Skeletal muscle tissue (tissue), 4 donors: ENCODE results near the gene CFD. TPM values are rescaled to one million over a fixed set of nuclear protein-coding genes. Genes with fewer than 3 reads are reported as not detected.
"Not testable (repeated sequence)": the region's sequence is repeated elsewhere in the genome, so short reads cannot be mapped to it uniquely, and the experiment has no call there.

ENCODE experiments used
- H3K27ac ChIP-seq: one replicate; pipeline ENCODE4 v1.7.0; 2013; ENCODE audit warnings: mild to moderate bottlenecking, low read depth, low read length, inconsistent platforms
- H3K27me3 ChIP-seq, 3 donors: one replicate each; pipeline ENCODE4 v1.7.0; 2013; ENCODE audit warnings: low read length in 3 of 3; ENCODE audit not compliant: control insufficient read depth in 3 of 3, insufficient read depth in 3 of 3
- H3K36me3 ChIP-seq, 3 donors: one replicate each; pipeline ENCODE4 v1.7.0; 2013; ENCODE audit warnings: low read length in 3 of 3; ENCODE audit not compliant: control insufficient read depth in 3 of 3, insufficient read depth in 3 of 3
- H3K4me1 ChIP-seq, 3 donors: one replicate each; pipeline ENCODE4 v1.7.0; 2013; ENCODE audit warnings: low read length in 3 of 3, mild to moderate bottlenecking in 3 of 3; ENCODE audit not compliant: control insufficient read depth in 3 of 3, insufficient read depth in 3 of 3
- H3K4me3 ChIP-seq, 3 donors: one replicate each; pipeline ENCODE4 v1.7.0; 2013; ENCODE audit warnings: low read length in 3 of 3
- H3K9ac ChIP-seq, 3 donors: one replicate each; pipeline ENCODE4 v1.7.0; 2013; ENCODE audit warnings: low read length in 3 of 3, mild to moderate bottlenecking in 3 of 3, moderate library complexity in 2 of 3, low read depth in 1 of 3
- H3K9me3 ChIP-seq, 3 donors: one replicate each; pipeline ENCODE4 v1.7.0; 2013; ENCODE audit warnings: low read length in 3 of 3; ENCODE audit not compliant: control insufficient read depth in 3 of 3
- total RNA-seq: library from RNA; depleted of rRNA; stranded (reverse); fragments of >200 nt; gene quantifications from one replicate; pipeline ENCODE4 v1.2.3, GENCODE V29; 2014
- donor health status: Osteomylitis.

The CFD gene
- total RNA-seq, 1 donor from 2014 or later: 33.4 TPM

- H3K4me3 ChIP-seq: no peak overlapping the region
- peaks cover 32 to 48% (median 37%) of the 10 kb centered on the region in 3 donors for H3K27me3 ChIP-seq
Measured at GRCh38 chr19:853014-853585, 6.4 kb upstream of the CFD start.

GRCh38 chr19:853614-854220 lies 5.7 kb upstream of the CFD start:
- not testable (repeated sequence) for H3K27ac ChIP-seq, H3K4me3 ChIP-seq, H3K9ac ChIP-seq, H3K9me3 ChIP-seq, H3K36me3 ChIP-seq
- peaks cover 10 to 12% (median 10%) of the 10 kb centered on the region in 3 donors for H3K4me1 ChIP-seq
- H3K27me3 ChIP-seq: peaks cover 32 to 48% (median 38%) of the 10 kb centered on the region in 3 donors

More at GRCh38 chr19:853014-853585, 6.4 kb upstream of the CFD start:
- Histone ChIP-seq H3K4me1 (peaks cover 10 to 12% (median 10%) of the 10 kb centered on the region in 3 donors), H3K36me3 (no peaks in the 10 kb centered on the region), H3K9ac (no peak overlapping the region), H3K9me3 (no peaks in the 10 kb centered on the region), H3K27ac (no peak overlapping the region)

- H3K9me3 ChIP-seq: no peaks in the 10 kb centered on the region
- H3K27ac ChIP-seq: no peak overlapping the region
- peaks cover 36 to 55% (median 41%) of the 10 kb centered on the region in 3 donors for H3K27me3 ChIP-seq
- peaks cover 10 to 13% (median 12%) of the 10 kb centered on the region in 3 donors for H3K4me1 ChIP-seq
- no peaks in the 10 kb centered on the region for H3K36me3 ChIP-seq
- no peak overlapping the region for H3K4me3 ChIP-seq
- H3K9ac ChIP-seq: no peak overlapping the region
Measured at GRCh38 chr19:854549-854948, 4.9 kb upstream of the CFD start.

GRCh38 chr19:855142-855541 lies 4.3 kb upstream of the CFD start:
- H3K4me1 ChIP-seq: peaks cover 10 to 13% (median 12%) of the 10 kb centered on the region in 3 donors
- no peaks in the 10 kb centered on the region for H3K36me3 ChIP-seq
- no peaks in the 10 kb centered on the region for H3K9me3 ChIP-seq
- no peak overlapping the region for H3K4me3 ChIP-seq
- H3K9ac ChIP-seq: no peak overlapping the region
- peaks cover 37 to 57% (median 43%) of the 10 kb centered on the region in 3 donors for H3K27me3 ChIP-seq
- no peak overlapping the region for H3K27ac ChIP-seq

GRCh38 chr19:855566-856120 lies 3.8 kb upstream of the CFD start:
- Histone ChIP-seq H3K27ac (no peak overlapping the region), H3K4me1 (peaks cover 6 to 10% (median 9%) of the 10 kb centered on the region in 3 donors), H3K36me3 (no peaks in the 10 kb centered on the region), H3K27me3 (peaks cover 37 to 57% (median 42%) of the 10 kb centered on the region in 3 donors), H3K9ac (no peak overlapping the region), H3K9me3 (no peaks in the 10 kb centered on the region), H3K4me3 (no peak overlapping the region)

- no peak overlapping the region for H3K4me3 ChIP-seq
- no peaks in the 10 kb centered on the region for H3K9me3 ChIP-seq
- H3K9ac ChIP-seq: no peak overlapping the region
- H3K36me3 ChIP-seq: no peaks in the 10 kb centered on the region
- H3K27me3 ChIP-seq: peaks cover 26 to 51% (median 38%) of the 10 kb centered on the region in 3 donors
- H3K4me1 ChIP-seq: peaks cover 0 to 7% (median 5%) of the 10 kb centered on the region in 3 donors
- no peak overlapping the region for H3K27ac ChIP-seq
Measured at GRCh38 chr19:858284-858683, 1.2 kb upstream of the CFD start.

- peaks cover 0 to 7% (median 7%) of the 10 kb centered on the region in 3 donors for H3K4me1 ChIP-seq
- no peak overlapping the region for H3K4me3 ChIP-seq
- H3K27me3 ChIP-seq: peaks cover 15 to 36% (median 25%) of the 10 kb centered on the region in 3 donors
- H3K9me3 ChIP-seq: no peaks in the 10 kb centered on the region
- H3K9ac ChIP-seq: no peak overlapping the region
- H3K36me3 ChIP-seq: no peaks in the 10 kb centered on the region
- no peak overlapping the region for H3K27ac ChIP-seq
Measured at GRCh38 chr19:861141-861755, 1.8 kb downstream of the CFD start.

GRCh38 chr19:861756-862580 lies 2.5 kb downstream of the CFD start:
- H3K36me3 ChIP-seq: no peaks in the 10 kb centered on the region
- peaks cover 0 to 7% (median 7%) of the 10 kb centered on the region in 3 donors for H3K4me1 ChIP-seq
- no peak overlapping the region for H3K9ac ChIP-seq
- no peak overlapping the region for H3K27ac ChIP-seq
- no peak overlapping the region for H3K4me3 ChIP-seq
- peaks cover 15 to 36% (median 25%) of the 10 kb centered on the region in 3 donors for H3K27me3 ChIP-seq
- H3K9me3 ChIP-seq: no peaks in the 10 kb centered on the region

- no peak overlapping the region for H3K27ac ChIP-seq
- H3K9me3 ChIP-seq: no peaks in the 10 kb centered on the region
- no peak overlapping the region for H3K9ac ChIP-seq
- H3K27me3 ChIP-seq: peaks cover 15 to 36% (median 25%) of the 10 kb centered on the region in 3 donors
- no peak overlapping the region for H3K4me3 ChIP-seq
- H3K36me3 ChIP-seq: peaks cover 3 to 6% (median 5%) of the 10 kb centered on the region in 3 donors
- H3K4me1 ChIP-seq: peaks cover 0 to 7% (median 7%) of the 10 kb centered on the region in 3 donors
Measured at GRCh38 chr19:862581-863314, 3.3 kb downstream of the CFD start.
